HG03520 (cell line): ENCODE data around the gene TOP2A.
"Not testable (repeated sequence)": the region's sequence is repeated elsewhere in the genome, so short reads cannot be mapped to it uniquely, and the experiment has no call there.

Experiments used
- ATAC-seq: cut with Tn5 transposase; IDR thresholded peaks from one replicate; pipeline ENCODE4 v1.9.1; 2021; ENCODE audit warnings: mild to moderate bottlenecking, moderate library complexity; ENCODE audit not compliant: unreplicated experiment

The TOP2A gene

GRCh38 chr17:40433551-40434415, 16.1 kb upstream of the TOP2A start:
- no peak for ATAC-seq

DNA sequence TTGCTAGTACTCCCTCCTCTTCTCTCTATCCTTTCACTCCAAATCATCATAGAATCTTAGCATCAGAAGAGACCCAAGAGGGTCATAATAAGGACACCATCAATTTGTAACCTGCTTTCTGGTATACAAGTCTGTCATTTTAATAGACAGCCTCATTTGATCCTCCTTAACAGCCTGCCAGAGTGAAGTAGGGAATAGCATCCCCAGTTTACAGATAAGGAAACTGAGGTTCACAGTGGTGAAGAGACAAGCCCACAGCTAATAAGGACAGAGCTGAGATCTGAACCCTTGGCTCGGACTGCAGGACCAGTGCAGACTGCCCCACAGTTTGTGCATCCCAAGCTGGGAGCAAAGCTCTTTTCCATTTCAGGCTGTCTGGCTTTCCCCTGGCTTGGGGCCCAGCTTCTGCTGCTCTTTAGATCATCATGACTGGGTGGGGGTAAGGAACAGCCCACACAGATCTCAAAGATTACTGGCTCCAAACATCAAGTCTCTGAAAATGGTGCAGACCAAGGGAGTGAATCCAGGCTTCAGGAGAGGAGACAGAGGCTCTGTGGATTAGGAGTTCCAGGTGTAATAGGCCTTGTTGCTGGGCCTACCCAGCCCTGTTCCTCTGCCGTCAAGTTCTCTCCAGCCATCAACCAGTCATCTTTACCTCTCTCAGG, 15.3 kb upstream of the TOP2A start:
- no peak for ATAC-seq

DNA sequence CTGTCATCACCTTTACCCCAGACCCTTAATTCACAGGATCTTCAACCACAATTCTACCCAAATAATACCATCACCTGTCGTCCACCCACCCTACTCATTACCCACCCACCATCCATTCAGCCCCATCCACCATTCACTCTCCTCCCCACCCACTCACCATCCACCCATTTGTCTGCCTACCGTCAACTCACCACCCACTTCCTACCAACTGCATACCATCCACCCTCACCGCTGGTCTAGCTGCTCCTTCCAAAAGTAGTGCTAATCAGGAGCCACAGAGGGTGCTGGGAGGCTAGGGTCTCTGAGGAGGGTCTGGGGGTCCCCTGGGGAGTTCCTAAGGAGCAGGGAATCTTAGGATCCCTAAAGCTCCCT, 13.5 kb upstream of the TOP2A start:
- no peak for ATAC-seq

DNA sequence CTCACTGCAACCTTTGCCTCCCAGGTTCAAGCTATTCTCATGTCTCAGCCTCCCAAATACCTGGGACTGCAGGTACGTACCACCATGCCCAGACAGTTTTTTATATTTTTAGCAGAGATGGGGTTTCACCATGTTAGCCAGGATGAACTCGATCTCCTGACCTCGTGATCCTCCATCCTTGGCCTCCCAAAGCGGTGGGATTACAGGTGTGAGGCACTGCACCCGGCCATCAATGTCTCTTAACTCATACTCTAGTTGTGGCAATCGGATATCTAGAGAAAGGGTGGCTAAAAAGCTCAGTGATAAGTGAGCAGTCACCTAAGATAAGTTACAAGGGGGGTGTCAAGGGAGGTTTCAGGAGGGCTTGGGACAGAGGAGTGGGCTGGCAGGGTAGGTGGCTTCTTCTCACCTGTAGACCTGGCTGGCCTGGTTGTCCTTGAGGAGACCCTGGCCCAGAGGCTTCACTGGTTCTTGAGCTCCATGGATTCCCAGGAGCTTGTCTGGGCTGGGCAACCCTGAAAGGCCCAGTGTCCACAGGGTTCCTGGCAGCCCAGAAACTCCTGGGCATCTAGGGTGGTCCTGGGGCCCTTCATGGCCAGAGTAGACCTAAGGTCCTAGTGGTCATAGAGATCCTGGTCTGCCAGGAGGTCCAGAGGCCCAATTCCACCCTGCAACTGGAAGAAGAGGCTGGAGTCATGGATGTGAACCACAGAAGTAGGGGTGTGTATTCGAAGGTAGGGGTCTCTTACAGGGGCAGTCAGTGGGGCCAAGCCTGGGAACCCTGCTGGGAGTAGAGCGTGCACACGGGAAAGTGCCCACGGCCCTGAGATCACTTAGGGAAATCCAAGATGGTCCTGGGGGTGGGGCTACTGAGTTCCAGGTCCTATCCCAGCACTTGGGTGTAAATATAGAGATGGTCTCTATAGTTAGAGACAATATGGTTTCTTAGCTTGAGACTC, 12.9 kb upstream of the TOP2A start:
- no peak for ATAC-seq

DNA sequence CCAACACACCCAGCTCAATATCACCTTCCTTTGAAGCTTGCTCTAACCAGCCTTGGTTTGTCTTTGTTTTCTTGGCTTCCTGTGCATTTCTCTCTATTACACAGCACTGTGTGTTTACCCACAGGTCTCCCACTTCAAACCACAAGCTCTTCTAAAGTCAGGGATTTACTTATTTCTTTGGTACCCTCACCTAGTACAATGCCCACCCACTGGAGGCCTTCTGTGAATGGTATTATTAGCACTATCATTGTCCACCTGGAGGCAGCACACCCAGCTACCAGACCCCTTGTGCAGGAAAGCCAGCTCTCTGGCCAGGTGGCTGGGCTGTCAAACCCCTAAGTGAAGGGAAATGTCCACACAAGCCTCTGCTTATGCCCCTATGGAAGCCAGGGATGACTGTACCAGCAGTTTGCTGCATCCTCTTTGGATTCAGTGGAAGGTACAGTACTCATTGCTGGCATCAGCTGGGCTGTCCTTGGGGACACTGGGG, 9.4 kb upstream of the TOP2A start:
- ATAC-seq: no peak

GRCh38 chr17:40425741-40426140, 8.0 kb upstream of the TOP2A start:
- ATAC-seq: no peak

DNA sequence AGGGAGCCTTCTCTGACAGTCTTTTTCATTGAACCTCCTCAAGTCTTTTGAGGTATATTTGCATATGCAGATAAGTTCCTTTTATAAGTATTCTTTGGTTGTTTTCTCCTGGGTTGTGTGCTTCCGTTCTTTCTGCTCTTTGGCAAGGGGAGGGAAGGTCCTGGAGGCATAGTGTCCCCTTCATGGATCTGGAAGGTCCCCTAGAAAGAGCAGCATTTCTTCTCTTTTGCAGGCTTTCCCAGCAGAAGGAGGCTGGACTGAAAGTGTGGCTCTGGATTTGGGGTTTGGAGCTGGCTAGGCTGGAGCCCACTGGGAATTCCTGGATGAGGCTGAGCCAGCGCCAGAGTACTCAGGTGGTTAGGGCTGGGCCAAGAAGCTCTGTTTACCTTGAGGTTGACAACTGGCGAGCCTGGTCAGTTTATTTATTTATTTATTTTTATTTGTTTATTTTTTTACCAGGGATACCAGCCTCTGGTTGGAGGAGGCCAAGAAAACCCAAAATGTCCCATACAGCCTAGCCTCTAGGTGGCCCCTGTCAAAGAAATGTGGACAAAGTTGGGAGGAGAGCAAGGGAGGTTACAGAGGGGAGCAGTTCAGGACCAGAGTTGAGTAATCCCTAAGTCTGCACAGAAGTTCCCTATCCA, 5.4 kb upstream of the TOP2A start:
- ATAC-seq: no peak

- ATAC-seq: no peak
Observed at GRCh38 chr17:40419559-40420331, 2.0 kb upstream of the TOP2A start.

DNA sequence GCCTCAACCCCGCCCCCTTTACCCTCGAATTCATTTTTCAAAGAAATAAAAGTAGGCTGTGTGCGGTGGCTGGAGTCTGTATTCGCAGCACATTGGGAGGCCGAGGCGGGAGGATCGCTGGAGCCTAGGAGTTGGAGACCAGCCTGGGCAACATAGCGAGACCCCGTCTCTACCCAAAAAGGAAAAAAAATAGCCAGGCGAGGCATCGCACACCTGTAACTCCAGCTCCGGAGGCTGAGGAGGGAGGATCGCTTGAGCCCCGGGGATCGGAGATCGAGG, 671 bp upstream of the TOP2A start:
- ATAC-seq: no peak

DNA sequence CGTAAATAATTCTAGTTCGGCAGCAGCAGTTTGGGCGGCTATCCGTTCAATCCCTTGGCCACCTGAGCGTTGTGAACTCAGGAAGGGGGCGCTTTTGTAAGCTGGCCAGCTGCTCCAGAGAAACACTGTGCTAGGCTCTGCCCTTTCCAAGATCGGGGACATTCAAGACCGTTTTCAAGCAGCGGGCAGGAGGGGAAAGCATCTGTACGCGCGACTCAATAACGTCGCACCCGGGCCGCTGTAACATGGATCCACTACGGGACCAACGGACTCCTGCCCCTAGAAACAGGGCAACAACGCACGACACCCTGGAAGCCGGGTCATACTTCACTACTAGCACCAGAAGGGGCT, 463 bp downstream of the TOP2A start:
- no peak for ATAC-seq

DNA sequence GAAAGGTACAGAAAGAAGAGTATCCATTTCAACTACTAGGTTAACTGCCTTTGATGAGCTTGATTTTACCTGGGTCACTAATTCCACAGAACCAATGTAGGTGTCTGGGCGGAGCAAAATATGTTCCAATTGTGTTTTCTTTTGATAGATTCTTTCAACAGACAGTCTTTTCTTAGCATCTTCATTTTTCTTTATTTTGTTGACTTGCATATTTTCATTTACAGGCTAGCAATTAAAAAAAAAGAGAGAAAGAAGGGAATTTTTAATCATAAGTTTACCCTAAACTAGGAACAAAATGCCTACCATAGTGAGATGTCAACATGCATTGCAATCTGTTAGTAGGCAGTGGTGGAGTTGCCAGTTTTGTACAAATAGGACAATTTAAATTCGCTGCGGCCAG, 1.0 kb downstream of the TOP2A start:
- ATAC-seq: no peak

- ATAC-seq: no peak
Observed at GRCh38 chr17:40415390-40415789, 2.3 kb downstream of the TOP2A start.

- not testable (repeated sequence) for ATAC-seq
Observed at GRCh38 chr17:40414312-40414711, 3.4 kb downstream of the TOP2A start.

GRCh38 chr17:40412880-40413279, 4.8 kb downstream of the TOP2A start:
- ATAC-seq: no peak

- no peak for ATAC-seq
Observed at GRCh38 chr17:40411821-40412220, 5.9 kb downstream of the TOP2A start.

DNA sequence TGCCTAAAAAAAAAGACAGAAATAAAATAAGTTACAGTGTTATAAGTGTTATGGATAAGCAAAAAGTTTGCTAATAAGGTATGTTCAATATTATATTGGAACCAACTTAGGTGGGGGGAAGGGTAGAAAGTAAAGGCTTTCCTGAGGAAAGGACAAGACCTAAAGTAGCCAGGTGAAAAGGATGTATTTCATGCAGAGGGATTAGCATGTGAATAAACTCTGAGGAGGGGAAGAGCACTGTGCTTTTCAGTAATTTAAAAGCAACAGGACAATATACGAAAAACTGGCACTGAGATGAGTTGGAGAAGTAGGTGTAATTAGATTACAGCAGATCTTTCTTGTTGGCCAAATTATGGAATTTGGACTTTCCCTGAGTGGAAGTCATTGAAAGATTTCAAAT, 7.6 kb downstream of the TOP2A start:
- ATAC-seq: no peak

DNA sequence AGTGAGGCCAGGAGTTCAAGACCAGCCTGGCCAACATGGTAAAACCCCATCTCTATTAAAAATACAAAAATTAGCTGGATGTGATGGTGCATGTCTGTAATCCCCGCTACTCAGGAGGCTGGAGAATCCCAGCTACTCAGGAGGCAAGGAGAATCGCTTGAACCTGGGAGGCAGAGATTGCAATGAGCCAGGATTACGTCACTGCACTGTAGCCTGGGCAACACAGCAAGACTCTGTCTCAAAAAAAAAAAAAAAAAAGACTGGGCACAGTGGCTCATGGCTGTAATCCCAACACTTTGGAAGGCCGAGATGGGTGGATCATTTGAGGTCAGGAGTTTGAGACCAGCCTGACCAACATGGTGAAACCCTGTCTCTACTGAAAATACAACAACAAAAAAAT, 8.2 kb downstream of the TOP2A start:
- not testable (repeated sequence) for ATAC-seq

GRCh38 chr17:40407460-40407859, 10.2 kb downstream of the TOP2A start:
- ATAC-seq: no peak

- ATAC-seq: no peak
Observed at GRCh38 chr17:40404003-40404402, 13.7 kb downstream of the TOP2A start.

GRCh38 chr17:40402668-40403067, 15.0 kb downstream of the TOP2A start:
- no peak for ATAC-seq
